GM04504 (cell line): ENCODE results near the gene CAPZB.

Experiments
- DNase-seq: peaks from one replicate; pipeline ENCODE4 v3.0.0-alpha.2; 2012; ENCODE audit warnings: low read depth

Gene CAPZB

DNA sequence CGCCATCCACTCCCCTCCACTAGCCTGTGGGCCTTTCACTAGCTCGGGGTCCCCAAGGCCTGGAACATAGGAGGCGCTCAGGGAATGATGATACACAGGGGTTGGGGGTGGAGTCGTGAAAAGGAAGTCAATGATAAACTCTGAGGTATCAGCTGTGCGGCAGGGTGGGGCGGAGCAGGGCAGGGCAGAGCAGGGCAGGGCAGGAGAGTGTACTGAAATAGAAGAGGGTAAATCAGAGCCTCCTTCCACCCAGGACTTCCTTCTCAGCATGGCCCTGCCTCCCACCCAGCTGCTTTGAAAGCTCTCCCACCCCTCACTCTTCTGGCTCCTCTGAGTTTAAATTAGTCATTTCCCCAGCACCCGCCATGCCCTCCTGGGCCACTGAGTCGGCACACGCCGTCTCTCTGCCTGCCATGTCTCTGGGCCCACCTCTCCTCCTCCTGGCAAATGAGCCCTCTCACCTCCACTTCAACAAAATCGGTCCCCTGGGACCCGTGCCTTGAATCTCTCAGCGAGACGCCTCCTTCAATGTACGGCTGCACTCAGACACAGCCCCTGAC is 16.9 kb downstream of the CAPZB start:
- DNase-seq, result no peak

DNA sequence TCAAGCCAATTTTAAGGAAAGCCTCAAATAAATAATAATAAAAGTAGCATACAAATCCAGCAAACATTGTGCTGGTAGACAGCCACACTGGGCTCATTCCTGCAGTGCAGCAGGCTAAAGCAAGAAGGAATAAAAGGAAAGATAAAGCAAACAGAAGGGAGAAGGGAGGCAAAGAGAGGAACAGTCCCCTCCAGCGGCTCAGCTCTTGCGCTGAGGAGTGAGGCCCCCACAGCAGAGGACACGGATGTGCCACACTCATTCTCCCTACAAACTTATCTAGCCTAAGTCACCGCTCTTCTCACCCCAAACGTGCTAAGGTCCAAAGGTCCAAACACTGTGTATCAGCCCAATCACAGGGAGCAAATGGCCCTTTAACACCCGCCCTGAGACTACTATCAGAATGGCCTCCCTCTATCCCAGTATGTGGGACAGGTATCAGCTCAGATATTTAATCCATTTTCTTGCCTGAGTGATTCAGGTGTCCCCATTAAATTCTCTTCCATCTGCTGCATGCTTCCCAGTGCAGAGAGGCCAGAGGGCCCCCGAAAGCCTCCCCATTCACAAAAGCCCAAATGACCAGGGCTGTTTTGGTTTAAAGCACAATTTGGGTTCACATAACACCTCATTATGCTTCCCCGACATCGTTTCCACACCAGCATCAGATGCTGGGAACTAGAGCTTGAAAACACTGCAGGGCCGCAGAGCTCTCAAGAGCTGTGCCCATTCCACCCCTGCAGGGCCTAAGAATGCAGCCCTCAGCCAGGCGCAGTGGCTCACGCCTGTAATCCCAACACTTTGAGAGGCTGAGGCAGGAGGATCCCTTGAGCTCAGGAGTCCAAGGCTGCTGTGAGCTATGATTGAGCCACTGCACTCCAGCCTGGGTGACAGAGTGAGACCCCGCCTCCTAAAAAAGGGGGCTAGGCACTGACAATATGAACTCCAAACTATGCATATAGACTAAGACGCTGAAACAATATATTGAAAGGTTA is 17.8 kb downstream of the CAPZB start:
- no peak for DNase-seq

DNA sequence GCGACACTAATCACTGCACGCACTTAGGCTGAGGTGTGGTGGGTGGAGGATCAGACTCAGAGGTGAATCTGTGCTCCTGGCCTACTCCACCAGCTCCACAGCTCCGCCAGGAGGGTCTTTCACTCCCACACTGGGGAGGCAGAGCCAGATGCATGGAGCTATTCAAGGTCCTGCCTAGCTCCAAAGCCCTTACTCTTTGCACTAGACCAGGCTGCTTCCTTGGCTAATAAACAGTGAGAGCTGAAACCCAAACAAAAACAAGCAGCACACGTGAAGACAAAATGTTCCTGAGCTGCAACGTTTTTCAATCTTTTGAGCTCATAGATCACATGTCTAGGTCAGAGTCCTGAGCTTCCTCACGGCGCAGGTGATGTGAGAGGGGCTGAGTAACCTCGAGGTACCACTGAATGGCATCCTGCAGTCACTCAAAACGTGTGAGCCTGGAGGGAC is 19.2 kb downstream of the CAPZB start:
- DNase-seq, result no peak

DNA sequence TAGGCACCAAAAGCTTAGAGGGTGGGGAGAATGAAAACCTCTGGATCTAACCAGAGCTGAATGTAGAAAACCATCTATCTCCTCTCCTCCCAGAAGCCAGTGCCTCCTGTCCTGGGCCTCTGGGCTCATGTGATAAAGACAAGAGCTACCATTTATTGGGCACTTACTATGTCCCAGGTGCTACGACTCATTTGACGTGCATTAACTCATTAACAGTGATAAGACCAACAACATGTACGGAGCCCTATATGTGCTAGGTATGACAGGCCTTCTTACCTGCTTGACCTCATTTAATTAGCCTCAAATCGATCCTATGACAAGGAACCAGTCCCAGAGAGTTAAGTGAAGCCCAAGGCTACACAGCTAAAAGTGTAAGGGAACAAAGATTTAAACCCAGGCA is 19.7 kb downstream of the CAPZB start:
- no peak for DNase-seq

DNA sequence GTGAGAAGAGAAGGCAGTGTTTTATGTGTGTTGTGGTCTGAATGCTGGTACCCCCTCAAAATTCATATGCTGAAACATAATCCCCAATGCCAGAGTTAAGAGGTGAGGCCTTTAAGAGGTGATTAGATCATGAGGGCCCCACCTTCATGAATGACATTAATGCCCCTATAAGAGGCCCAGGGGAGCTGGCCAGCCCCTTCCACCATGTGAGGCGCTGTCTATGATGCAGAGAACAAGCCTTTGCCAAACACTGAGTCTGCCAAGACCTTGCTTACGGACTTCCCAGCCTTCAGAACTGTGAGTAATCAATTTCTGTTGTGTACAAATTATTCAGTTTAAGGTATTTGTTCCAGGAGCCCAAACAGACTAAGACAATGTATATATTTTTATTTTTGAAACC is 20.2 kb downstream of the CAPZB start:
- DNase-seq, result no peak

DNA sequence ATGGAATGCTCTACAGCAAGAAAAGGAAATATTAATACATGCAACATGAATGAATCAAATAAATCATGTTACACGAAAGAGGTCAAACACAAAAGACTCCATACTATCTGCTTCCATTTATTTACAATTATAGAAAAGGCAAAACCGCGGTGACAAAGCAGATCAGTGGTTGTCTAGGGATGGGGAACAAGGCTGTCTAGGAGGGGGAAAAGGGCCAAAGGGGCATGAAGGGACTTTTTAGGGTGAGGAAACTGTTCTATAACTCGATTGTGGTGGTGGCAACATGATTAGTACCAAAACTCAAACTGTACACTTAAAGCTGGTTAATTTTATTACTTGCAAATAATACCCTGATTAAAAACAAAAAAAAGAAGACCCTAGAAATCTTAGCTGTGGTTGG is 20.6 kb downstream of the CAPZB start:
- no peak for DNase-seq

DNA sequence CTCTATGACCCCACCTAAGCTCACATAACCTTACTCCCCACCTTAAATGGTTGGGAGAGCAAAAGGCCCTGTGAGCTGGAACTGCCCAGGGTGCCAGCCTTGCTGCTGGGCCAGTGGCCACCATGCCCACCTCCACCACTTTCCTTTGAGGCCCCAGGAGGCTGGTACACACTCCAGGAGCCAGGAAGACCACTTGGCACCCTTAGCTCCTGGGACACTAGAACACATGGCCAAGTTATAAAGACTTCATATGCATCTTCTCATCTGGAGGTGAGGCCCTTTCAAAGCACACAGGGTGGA is 21.9 kb downstream of the CAPZB start:
- no peak for DNase-seq

DNA sequence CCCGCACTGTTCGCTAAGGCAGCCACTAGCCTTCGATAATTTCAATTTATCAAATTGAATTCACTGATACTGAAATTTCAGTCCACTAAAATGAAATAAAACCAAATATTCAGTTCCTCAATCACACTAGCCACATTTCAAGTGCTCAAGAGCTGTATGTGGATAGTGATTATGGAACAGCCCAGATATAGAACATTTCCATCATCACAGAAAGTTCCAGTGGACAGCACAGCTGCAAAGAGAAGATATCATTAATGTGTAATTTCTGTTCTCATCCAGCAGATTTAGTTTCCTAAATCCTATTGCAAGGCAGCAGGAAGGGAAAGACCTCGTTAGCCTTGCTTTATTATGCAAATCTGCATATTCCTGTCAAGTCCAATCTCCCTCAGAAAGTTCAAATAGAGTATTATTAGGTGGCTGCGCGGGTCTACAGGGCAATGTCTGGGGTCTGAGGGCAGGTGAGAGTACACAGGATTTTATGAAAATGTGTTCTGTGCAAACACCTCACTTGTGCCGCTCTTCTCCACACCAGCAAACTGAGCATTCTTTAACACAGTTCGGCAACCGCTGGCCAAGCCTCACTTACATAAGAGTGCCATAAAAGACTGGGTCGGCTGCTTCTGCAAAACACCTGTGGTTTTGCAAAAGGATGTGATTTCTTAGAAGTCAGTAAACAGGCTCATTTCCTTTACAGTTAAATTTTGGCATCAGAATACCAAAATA is 22.4 kb downstream of the CAPZB start:
- no peak for DNase-seq

DNA sequence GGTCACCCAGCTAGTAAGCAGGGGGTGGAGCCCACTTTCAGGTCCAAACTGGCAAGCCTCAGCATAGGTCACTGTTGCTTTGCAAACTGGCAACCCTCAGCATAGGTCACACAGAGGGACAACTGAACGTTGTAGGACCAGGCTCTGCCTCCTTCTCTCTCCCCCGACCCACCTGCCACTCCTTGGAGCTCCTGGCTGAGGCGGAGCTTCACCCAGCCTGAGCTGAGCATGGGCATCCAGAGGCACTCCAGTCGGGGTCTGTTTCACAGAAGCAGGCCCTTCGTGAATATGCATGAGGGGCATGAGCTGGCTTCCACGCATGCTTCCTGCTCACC is 24.2 kb downstream of the CAPZB start:
- no peak for DNase-seq

DNA sequence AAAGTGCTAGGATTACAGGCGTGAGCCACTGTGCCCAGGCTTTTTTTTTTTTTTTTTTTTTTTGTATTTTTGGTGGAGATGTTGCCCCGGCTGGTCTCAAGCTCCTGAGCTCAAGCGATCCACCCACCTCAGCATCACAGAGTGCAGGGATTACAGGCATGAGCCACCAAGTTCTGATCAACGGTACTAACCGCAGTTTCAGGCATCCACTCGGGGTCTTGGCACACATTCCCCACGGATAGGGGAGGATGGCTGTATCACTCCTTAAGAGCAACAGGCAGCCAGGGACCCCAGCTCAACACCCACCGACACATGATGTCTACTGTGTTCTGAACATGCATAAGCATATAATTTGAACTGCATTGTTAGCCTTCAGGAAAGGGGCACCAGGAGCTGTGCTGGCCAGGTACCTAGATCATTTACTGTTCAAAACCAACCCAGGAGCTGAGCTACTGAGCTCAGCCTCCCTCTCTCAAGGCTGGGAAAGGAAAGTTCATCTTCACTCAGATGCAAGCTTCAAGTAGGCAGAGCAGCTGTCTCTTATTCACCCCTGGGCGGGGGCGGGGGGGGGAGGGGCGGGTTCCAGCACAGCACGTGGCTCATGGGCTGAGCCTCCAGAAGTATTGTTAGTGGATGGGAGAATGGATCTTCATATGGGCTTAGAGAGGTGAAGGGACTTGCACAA is 24.7 kb downstream of the CAPZB start:
- no peak for DNase-seq

DNA sequence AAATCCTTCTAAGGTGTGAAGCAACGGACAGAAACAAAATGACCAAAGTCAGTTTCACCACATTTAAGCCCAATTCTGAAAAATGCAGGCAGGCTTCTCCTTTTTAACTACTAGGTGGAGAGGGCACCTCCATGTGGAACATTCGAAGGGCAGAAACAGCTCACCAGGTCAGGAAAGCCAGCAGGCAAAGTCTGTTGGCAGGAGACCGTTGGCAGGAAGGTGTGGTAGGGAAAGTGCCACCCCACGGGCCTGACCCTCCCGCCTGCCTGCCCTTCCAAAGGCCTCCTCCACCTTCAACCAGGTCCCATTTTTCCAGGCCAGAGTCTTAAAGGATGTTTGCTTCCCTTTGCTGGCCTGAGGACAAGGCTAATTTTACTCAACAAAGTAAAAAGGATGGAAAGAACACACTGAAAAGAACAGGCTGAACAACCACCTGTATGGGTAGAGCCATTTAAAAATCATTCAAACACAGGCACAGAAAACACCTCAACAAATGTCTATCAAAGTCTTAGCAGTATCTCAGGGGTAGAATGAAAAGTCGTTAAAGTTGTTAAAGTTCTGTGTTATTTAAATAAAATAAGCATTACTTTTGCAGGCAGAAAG is 26.4 kb downstream of the CAPZB start:
- no peak for DNase-seq

DNA sequence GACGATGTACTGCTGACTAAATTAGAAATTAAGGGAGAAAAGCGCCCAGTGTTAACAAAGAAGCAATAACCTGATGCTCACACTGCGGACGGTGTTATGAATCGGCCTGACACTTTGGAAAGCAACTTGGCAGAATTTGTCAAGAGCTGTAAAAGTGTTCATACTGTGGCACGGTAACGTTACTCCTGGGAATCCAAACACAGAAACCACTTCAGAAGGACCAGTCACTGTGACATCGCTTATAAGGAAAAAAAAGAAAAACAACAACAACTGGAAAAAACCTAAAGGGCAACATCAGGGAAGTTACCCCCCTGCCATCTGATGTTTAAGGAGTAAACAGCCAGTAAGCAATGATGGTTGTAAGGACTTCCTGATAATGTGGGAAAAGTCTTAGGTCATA is 27.7 kb downstream of the CAPZB start:
- no peak for DNase-seq

DNA sequence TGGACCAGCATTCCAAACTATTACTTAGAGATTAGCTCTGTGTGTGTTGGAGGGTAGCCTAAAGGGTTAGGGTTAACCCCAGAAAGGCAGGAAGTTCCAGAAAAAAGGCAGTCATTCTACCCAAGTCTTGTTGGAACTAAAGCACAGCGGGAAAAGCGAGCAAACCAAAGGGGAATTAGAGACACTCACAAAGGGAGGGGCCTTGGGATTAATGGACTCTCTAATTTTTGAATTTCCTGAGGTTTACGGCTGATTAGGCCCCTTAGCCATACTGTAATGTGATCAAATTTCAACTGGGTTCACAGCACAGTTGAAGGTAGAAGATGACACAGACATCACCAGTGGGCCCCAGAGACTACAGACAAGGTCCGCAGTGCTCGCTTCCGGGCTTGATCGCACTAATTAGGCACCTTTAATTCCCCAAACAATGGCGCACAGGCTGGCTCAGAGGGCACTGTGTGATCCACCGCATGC is 28.3 kb downstream of the CAPZB start:
- no peak for DNase-seq

DNA sequence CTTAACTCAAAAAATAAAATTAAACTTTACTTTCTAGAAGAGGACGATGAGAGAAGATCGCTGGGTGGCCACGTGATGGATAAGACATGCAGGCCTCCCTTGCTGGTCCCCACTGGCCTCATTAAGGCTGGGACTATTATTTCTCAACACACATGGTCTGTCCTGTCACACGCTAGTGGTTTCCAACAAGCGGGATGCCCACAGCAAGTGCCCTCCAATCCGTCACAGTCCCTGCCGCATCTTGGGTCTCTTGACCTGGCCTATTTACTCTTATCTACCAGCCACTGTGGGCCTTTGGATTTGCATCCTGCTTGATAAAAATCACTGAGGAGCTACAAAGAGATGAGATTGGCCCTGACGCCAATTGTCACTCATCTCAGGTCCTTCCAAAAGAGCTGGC is 30.0 kb downstream of the CAPZB start:
- DNase-seq, result no peak

DNA sequence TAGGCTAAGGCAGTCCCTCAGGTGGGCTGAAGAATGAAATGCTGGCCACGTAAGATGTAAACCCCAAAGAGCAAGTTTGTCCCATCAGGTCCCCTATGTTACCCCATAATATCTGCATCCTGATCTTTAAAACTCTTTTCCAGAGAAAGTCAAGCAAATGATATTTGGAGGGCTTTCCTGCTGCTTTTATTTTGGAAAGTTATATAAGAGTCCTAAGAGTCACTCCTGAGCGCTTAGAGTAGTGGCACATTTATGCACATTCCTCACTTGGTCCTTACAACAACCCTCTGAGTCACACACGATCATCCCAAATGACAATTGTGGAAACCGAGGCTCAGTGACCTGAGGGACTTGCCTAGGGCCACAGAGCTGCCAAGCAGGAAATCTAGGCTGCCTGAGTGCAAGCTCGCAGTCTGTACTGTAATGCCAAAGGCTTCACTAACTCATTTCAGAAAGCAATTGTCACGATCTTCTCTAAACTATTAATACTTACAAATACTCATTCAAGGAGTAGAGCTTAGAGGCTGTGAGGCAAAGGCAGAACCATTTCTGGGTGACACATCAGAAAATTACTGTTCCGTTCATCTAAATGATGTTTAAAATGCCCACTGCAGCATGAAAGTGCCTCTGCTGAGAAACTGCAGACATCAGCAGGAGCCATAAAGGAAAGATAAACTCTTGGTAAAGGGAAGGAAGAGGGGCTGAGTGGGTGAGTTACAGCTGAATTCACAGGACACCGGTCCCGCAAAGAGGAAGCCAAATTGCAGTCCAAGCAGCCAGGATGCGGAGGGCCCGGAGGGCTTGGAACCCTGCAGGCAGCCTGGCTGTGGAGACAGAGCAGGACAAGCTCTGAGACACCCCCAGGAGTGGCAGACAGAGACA is 30.8 kb downstream of the CAPZB start:
- DNase-seq, result no peak

DNA sequence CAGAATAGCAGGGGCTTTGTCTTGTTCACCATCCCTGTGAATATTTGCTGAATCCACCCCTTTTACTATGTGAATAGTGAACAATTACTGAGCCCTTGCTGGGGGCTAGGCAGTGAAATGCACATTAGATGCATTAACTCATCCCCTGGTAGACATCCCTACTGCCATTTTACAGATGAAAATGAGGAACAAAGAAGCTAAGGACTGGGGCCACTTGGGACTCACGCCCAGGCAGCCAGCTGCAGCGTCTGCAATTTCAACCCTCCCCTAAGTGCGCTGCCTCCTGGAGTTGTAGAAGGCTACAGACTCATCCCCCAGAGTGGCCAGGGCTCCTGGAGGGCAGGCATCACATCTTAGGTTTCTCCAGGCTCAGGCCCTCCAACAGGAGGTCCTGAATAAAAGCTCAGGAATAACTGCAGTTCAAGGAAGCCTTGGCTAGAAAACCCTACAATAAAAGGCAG is 31.6 kb downstream of the CAPZB start:
- DNase-seq, result no peak

DNA sequence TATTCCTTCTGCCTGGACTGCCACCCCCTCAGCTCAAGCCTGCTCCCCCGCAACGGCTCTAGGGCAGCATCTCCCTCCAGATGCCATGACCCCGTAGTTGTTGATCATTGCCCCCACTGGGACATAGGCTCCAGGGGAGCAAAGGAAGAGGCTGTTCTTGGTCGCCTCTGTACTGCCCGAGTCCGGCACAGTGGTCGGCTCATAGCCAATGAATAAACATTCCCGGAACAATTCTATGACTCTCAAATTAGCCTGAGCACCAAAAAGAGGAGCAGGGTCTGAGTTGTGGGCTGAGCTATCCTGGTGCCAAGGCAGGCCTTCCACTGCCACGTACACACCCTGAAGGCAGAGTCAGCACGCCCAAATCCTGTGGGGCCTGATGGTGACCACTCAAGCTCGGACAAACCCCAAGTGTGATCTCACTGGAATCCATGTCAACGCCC is 33.1 kb downstream of the CAPZB start:
- DNase-seq, result peak; percentile 87

DNA sequence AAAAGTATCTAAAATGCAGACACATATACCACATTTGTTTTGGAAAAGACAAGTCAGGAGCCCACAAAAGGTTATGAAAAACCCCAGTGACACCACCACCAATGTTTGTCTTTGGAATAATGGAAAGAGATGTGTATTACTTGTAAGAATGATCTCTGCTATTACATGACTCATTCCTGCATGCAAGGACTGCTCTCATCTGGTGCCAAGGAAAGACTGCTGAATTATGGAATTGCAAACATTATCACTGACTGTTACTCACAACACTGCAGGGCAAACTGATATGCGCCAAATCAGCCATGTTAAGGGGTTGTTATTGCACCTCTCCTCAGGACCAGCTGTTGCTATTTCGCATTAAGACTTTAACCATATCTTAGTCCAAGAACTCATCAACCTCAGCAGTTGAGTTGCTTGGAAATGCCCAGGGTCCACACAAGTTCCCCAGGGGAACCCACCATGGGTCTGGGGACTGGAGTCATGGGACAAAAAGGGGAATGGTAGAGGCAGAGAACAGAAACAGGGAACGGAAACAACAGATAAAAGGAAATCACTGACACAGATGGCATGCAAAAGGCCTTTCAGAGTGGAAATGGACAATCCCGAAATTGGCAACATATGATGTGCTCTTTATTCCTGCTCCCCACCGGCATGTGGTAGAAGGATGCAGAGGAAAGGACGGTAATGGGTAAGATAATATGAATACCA is 34.4 kb downstream of the CAPZB start:
- DNase-seq, result peak; percentile 85

DNA sequence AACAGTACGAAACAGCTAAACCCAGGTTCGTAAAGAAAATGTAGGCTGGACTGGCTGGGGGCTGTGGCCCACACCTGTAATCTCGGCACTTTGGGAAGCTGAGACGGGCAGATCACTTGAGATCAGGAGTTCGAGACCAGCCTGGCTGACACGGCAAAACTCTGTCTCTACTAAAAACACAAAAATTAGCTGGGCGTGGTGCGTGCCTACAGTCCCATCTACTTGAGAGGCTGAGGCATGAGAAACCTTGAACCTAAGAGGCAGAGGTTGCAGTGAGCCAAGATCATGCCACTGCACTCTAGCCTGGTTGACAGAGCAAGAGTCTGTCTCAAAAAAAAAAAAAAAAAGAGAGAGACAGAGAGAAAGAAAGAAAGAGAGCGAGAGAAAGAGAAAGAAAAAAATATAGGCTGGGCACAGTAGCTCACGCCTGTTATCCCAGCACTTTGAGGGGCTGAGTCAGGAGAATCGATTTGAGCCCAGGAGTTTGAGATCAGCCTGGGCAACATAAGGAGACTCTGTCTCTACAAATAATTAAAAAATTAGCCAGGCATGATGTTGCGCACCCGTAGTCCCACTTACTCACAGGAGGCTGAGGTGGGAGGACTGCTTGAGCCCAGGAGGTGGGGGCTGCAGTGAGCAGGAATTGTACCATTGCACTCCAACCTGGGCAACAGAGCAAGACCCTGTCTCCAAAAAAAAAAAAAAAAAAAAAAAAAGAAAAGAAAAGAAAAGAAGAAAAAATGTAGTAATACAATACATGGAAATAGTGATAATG is 35.7 kb downstream of the CAPZB start:
- no peak for DNase-seq
